HG02678 (cell line): ENCODE measurements around the gene BMP7.

Experiments
- ATAC-seq: cut with Tn5 transposase; IDR thresholded peaks from one replicate; pipeline ENCODE4 v1.9.1; 2021; ENCODE audit warnings: mild to moderate bottlenecking, moderate library complexity; ENCODE audit not compliant: unreplicated experiment

BMP7 gene

GRCh38 chr20:57236813-57237584 lies 29.4 kb downstream of the BMP7 start:
- ATAC-seq: no peak

DNA sequence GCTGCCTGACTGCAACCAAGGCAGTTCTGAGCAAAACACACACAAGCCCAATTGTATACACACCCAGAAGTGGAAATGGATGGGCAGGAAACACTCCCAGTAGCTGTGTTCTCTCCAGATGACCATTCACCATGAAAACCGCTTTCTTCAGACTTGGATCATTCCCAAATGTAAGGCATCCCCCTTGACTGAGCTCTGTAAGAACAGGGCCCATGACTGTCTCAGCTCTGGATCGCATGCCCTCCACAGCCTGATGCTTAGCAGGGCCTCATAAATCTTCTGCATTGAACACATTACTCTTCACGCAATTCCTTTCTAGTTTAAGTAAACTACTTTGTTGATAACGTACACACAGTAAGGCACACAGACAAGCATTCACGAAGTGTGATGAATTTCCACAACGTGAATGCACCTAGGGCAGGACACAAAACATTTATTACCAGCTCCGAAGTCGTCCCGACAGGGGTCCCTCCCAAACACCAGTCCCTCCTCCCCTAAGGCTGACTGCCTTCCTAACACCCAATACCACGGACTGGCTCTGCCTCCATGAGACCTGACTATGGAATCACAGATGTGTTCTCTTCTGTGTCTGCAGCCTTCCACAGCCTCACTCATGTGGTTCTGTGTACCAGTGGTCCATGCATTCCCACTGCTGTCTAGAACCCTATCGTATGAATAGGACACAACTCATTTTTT lies 31.7 kb downstream of the BMP7 start:
- ATAC-seq: no peak

- no peak for ATAC-seq
These were observed 34.5 kb downstream of the BMP7 start for GRCh38 chr20:57231951-57232428.

GRCh38 chr20:57231161-57231560 lies 35.3 kb downstream of the BMP7 start:
- ATAC-seq: no peak

GRCh38 chr20:57230247-57230646 lies 36.2 kb downstream of the BMP7 start:
- no peak for ATAC-seq

DNA sequence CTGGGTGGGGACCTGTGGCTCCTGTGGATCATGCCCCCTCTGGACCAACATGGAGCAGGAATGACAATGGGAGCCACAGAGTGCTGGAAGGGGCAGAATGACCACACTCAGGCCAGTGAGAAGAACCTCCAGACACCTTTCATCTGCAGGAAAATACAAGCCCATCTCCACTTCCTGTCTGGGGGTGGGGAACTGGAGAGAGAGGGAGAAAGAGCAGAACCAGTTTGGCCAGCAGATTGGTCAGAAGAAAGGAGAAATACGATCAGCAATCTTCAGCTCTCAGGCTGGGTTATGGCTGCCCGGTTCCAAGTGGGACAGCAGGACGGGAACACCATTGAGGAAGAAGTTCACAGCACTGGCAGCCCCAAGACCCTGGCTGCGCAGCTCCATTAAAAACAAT lies 37.0 kb downstream of the BMP7 start:
- no peak for ATAC-seq

- ATAC-seq: no peak
These were observed 40.6 kb downstream of the BMP7 start for GRCh38 chr20:57225830-57226229.

- ATAC-seq: no peak
These were observed 41.2 kb downstream of the BMP7 start for GRCh38 chr20:57225197-57225733.

- no peak for ATAC-seq
These were observed 41.8 kb downstream of the BMP7 start for GRCh38 chr20:57224641-57225138.

GRCh38 chr20:57223648-57224489 lies 42.6 kb downstream of the BMP7 start:
- no peak for ATAC-seq

GRCh38 chr20:57222631-57222950 lies 43.9 kb downstream of the BMP7 start:
- no peak for ATAC-seq

DNA sequence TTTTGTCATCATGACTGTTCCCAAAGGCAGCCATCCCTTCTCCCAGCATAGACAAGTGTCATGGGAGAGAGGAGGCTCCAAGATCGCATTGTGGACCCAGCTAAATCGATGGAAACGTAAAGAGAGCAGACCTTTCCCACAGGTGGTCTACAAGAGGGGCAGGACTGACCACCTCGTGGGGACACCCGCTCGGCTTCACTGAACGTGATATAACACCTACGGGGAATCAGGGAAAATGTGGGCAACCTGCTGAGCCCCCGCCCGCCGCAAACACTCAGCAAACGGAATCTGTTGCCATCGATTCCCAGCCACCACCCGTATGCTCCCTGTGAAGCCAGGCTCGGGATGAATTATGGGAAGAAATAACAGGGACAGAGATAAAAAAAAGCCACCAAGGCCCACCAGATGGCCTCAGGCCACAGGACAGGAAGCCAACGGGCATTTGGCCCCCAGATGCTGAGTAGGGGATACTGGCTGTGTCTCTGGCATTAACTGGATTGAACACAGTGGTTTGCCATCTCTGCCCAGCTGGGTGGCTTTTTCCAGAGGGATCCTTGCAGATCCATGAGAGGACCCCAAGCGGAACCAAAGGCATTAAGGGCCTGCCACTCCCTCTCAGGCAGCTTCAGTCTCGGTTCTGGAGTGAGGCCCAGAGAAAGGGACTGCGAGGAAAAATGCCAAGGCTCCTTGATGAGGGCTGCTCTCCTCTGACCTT lies 44.4 kb downstream of the BMP7 start:
- no peak for ATAC-seq

DNA sequence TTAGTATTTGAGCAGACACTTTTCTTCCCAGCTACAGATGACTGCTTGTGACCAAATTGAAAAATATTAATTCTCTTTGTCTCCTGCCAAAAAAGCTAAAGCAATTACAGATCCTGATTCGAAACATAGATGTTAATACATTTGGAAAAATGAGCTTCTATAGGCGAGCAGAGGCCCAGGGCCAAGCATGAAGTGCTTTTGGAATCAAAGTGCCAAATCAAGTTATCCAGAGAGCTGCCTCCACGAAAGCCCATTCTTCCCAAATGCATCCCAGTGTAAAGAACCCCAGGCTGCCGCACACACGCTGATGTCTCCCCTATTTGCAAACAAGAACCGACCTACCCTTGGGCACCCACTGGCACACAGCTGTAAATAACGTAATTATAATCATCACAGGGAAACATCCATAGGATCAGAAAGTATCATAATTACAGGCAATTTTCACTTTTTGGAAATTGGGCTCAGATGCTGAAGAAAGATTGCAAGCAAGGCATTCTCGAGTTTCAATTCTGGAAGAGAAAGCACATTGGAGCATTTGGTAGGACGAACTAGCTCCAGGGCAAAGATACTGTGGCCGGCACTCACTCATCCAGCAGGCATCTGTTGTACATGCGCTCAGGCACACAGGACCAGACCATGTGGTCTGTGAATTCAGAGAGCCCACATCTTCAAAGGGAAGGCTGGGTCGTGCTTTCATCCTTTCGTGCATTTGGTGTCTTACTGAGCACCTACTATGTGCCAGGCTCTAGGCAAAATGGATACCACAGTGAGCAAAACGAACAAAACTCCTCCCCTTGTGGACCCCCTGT lies 45.9 kb downstream of the BMP7 start:
- ATAC-seq: no peak

DNA sequence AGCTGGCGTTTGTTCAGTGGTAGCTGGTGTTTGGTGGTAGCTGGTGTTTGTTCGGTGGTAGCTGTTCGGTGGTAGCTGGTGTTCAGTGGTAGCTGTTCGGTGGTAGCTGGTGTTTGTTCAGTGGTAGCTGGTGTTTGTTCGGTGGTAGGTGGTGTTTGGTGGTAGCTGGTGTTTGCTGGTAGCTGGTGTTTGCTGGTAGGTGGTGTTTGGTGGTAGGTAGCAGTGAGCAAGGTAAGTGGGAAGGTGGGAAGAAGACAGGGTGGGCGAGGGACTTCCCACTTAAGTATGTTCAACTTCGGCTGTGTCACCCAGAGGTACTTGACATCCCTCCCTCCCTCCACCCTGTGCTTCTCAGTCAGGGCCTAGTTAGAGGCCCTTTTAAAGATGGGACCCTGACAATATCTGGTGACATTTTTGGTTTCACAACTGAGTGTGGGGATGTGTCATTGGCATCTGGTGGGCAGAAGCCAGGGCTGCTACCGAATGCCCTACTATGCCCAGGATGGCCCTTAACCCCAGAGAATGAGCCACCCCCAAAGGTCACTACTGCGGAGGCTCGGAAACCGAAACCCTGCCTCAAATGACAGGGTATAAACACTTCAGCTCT lies 47.3 kb downstream of the BMP7 start:
- no peak for ATAC-seq

- ATAC-seq: no peak
These were observed 48.0 kb downstream of the BMP7 start for GRCh38 chr20:57218489-57218888.

- ATAC-seq: no peak
These were observed 48.6 kb downstream of the BMP7 start for GRCh38 chr20:57217802-57218201.

DNA sequence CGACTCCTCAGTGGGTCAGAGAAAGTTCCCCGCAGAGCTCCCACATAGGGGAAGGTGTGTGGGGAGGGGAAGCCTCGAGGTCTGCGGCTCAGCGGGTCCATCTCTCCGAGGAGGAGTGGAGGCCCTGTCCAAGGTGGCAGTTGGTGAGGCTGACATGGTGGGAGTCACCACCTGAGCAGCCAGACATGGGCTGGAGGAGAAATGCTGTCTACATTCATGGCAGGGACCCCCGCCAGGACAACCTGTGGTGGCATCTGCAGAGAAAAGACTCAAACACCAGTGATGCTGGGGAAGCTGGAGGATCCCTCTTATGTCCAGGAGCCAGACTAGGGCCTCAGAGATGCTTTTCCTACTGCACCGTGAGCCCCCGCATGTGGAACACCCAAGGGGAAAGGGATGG lies 49.8 kb downstream of the BMP7 start:
- ATAC-seq: no peak

DNA sequence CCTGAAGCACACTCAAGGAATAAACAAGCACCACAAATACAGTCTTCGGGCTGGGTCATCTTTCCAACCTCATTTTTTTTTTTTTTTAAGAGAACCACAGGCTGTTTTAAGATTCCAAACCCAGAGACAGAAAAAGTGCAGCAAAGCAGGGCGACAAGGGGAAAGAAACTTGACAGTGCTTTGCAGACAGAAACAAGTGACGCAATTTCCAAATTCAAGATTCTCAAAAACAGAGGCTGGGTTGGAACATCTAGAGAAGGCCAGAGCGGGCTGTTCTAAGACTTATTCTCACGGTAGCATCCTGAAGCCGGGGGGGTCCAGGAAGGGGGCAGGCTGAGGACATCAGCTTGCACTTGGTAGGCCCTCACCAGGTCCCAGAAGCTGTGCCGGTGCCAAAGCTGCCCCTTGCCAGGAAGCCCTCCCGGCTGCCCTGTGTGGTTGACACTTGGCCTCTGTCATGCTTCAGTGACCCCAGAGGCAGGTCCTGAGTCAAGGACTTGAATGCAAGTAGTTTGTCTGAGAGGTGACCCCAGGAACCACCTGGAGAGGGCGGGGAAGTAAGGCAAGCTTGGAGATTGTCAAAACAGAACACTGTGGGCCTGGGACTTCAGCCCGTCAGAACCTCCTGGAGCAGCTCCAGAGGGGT lies 50.5 kb downstream of the BMP7 start:
- no peak for ATAC-seq

- no peak for ATAC-seq
These were observed 51.0 kb downstream of the BMP7 start for GRCh38 chr20:57215426-57215825.
